OCI-LY3 (cell line): Measurements from ENCODE around the gene BMPR1B.

Source experiments
- EZH2phosphoT487 ChIP-seq: fragments of 200-600 bp; shearing (Covaris generic); IDR thresholded peaks from 2 replicates; pipeline ENCODE4 v1.6.1; 2018; ENCODE audit warnings: antibody characterized with exemption, mixed run types, low read depth
- TF ChIP-seq, protein P1 (sequence below): fragments of 200-600, 300-600 bp; sonication (generic); IDR thresholded peaks from 2 replicates; pipeline ENCODE4 v1.5.1; 2014; ENCODE audit warnings: antibody characterized with exemption, low read length, low read depth

DNA sequence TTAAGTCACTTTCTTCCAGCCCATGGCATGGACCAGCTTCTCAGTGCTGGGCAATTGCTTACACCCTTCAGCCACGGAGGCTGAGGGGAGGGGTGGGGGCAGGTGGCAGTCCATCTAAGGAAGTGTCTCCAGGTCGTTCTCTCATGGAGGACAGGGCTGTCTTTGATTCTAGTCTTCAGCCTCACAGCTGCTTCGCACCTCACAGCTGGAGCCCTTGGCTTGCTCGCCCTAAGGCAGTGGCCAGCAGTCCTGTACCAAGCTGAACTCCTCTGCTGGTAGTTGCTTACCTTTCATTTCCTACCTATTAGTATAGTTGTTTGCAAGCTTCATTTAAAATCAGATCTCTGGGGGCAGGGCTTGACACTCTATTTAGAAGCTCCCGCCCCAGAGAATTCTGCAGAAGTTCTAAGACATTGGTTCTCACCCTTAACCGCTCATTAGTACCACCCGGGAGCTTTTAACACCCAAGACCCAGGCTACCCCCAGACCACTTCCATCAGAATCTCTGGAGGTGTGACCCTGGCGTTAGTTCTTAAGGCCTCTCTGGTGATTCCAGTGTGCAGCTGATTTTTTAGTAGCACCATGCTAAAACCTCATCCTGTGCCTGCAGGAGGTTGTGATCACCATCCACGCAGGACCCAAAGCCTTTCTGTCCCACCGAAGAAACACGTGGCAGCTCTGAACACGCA, 404.2 kb downstream of the BMPR1B start:
- no peak for TF ChIP-seq EZH2phosphoT487
- TF ChIP-seq, protein P1, sequence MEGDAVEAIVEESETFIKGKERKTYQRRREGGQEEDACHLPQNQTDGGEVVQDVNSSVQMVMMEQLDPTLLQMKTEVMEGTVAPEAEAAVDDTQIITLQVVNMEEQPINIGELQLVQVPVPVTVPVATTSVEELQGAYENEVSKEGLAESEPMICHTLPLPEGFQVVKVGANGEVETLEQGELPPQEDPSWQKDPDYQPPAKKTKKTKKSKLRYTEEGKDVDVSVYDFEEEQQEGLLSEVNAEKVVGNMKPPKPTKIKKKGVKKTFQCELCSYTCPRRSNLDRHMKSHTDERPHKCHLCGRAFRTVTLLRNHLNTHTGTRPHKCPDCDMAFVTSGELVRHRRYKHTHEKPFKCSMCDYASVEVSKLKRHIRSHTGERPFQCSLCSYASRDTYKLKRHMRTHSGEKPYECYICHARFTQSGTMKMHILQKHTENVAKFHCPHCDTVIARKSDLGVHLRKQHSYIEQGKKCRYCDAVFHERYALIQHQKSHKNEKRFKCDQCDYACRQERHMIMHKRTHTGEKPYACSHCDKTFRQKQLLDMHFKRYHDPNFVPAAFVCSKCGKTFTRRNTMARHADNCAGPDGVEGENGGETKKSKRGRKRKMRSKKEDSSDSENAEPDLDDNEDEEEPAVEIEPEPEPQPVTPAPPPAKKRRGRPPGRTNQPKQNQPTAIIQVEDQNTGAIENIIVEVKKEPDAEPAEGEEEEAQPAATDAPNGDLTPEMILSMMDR, result no peak
